Measurements from ENCODE around the gene ASPA.

Gene ASPA

DNA sequence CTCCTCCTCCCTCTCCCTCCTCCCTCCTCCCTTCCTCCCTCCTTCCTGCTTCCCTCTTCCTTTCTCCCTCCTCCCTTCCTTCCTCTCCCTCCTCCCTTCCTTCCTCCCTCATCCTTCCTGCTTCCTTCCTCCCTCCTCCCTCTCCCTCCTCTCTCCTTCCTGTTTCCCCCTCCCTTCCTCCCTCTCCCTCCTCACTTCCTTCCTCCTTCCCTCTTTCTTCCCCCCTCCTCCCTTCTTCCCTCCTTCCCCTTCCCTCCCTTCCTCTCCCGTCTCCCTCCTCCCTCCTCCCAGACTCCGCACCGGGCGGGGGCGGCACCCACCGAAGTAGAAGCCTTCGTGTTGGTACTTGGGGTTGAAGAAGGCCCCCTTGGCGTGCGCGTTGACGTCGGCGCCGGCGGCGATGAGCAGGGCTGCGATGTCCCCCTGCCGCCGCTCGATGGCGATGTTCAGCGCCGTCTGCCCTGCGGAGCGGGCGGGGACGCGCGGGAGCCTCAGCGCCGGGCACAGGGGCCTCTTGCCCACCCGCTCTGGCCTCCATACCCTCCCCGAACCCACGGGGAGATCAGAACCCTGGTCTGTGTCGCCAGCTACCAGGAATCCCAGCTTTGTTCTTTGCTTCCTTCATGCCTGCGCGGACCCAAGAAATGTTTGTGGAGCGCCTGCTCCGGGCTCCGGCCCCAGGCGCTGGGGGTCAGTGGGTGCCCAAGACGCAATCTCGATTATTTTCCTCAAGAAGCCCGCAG lies 59.6 kb downstream of the ASPA start:
- no peak for DNase-seq

GRCh38 chr17:3536716-3537115 lies 60.9 kb downstream of the ASPA start:
- DNase-seq: no peak

DNA sequence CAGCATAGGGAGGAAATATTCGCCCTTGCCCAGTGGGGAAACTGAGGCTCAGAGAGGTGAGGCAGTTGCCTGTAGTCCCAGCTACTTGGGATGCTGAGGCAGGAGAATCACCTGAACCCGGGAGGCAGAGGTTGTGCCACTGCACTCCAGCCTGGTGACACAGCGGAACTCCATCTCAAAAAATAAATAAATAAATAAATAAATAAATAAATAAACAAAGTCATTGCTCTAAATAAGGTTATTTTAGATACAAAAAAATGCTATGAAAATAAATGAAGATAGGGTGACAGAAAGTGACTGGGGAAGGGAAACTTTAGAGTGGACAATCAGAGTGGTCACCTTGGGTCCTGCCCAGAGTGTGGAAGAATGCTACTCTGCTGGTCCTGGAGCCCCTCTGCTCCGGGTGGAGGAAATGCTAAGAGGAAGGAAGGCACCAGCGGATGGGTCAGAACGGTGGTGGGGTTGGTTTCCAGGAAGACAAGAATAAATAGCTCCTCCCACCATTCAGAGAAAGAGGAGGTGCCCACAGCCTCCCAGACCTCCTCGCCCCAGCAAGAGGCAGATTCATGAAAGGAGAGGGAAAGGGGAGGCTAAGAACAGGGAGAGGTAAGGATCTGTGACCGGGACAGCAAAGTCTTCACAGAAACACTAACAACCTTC lies 64.2 kb downstream of the ASPA start:
- no peak for DNase-seq

DNA sequence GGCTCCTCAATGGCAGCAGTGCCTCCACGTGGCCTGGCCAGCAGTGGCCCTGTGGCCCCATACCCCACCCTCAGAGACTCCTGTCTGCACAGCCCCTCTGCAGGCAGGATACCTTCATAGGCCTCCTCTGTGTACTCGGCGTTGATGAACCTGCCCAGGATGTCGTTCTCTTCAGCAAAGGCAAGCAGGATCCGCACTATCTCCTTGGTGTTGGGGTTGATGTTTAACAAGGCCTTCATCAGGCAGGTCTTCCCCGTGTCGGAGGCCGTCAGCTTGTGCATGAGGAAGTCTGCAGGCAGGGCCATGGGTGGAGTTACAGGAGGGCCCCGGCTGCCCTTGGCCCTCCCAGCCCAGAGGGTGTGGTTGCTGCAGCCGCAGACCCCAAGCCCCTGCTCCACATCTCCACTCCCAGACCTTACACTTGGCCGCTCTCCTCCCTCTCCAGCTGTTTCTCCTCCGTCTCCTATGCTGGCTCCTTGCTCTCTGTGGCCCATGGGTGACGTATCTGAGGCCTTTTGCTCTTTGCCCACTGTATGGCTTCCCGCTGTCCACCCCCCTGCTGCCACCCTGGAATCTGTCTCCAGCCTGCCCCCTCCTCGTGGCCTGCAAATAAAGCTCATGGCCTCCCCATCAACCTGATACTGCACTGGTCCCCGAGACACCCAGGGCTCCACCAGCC lies 66.8 kb downstream of the ASPA start:
- no peak for DNase-seq

DNA sequence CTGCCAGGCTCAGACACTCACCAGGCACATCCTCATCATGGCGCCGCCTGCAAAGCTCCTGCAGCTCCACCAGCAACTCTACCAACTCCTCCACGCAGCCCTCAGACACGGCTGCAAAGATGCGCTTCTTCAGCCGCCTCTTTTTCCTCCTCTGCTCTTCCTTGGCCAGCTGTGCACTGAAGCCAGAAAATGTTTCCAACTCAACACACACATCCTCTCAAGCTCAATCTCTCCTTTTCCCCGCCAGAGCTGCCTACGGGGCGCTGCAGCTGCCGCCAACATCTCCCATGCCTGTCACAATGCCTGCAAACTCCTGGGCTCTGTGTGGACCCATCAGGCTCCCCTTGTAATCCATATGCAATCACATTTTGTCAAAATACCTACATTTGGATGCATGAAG lies 67.7 kb downstream of the ASPA start:
- DNase-seq: no peak

- DNase-seq: no peak
These were observed 68.6 kb downstream of the ASPA start for GRCh38 chr17:3544365-3544764.

GRCh38 chr17:3545151-3545550 lies 69.4 kb downstream of the ASPA start:
- DNase-seq: no peak

- no peak for DNase-seq
These were observed 70.7 kb downstream of the ASPA start for GRCh38 chr17:3546521-3546920.

GRCh38 chr17:3546997-3547396 lies 71.2 kb downstream of the ASPA start:
- no peak for DNase-seq

- no peak for DNase-seq
These were observed 71.8 kb downstream of the ASPA start for GRCh38 chr17:3547628-3548027.

GRCh38 chr17:3549610-3550162 lies 73.9 kb downstream of the ASPA start:
- no peak for DNase-seq

GRCh38 chr17:3551189-3551588 lies 75.4 kb downstream of the ASPA start:
- DNase-seq: no peak

DNA sequence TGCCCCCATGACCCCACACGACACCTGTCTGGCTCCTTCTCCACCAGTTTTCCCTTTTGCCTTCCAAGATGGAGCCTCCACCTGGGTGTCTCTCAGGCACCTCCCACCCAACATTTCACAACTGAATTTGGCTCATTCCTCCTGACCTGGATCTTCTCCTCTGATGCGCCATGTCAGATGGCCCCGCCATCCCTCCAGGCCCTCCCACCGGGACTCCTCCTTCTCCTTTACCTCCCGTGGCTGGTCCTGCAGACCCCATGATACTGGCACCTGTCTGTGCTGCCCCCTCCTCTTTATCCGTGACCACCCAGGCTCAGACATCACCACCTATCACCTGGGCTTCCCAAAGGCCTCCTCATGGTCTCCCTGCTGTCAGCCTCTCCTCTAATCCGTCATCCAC lies 77.1 kb downstream of the ASPA start:
- DNase-seq: no peak
